Hepatocyte (in vitro differentiated cells): ENCODE measurements around the gene SNX27.

Experiments used
- EZH2 ChIP-seq: fragments of 200-600 bp; sonication (generic); IDR thresholded peaks from 2 replicates; pipeline ENCODE4 v1.6.1; 2016; ENCODE audit warnings: antibody characterized with exemption, mild to moderate bottlenecking, borderline replicate concordance
- EZH2phosphoT487 ChIP-seq: fragments of 200-600 bp; sonication (generic); IDR thresholded peaks from one replicate; pipeline ENCODE4 v1.6.1; 2018; ENCODE audit warnings: antibody characterized with exemption, mild to moderate bottlenecking, low read depth, moderate library complexity; ENCODE audit not compliant: unreplicated experiment, severe bottlenecking
- TF ChIP-seq, protein P1 (sequence below): fragments of 200-600 bp; sonication (generic); IDR thresholded peaks from 2 replicates; pipeline ENCODE4 v1.5.1; 2016; ENCODE audit warnings: antibody characterized with exemption, mild to moderate bottlenecking; ENCODE audit not compliant: poor library complexity

GRCh38 chr1:151653397-151653796, 41.5 kb downstream of the SNX27 start:
- TF ChIP-seq, protein P1, sequence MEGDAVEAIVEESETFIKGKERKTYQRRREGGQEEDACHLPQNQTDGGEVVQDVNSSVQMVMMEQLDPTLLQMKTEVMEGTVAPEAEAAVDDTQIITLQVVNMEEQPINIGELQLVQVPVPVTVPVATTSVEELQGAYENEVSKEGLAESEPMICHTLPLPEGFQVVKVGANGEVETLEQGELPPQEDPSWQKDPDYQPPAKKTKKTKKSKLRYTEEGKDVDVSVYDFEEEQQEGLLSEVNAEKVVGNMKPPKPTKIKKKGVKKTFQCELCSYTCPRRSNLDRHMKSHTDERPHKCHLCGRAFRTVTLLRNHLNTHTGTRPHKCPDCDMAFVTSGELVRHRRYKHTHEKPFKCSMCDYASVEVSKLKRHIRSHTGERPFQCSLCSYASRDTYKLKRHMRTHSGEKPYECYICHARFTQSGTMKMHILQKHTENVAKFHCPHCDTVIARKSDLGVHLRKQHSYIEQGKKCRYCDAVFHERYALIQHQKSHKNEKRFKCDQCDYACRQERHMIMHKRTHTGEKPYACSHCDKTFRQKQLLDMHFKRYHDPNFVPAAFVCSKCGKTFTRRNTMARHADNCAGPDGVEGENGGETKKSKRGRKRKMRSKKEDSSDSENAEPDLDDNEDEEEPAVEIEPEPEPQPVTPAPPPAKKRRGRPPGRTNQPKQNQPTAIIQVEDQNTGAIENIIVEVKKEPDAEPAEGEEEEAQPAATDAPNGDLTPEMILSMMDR, result no peak
- TF ChIP-seq EZH2 (no peak), EZH2phosphoT487 (no peak)
